GM21529 (cell line): ENCODE data around the gene FUZ.

Experiments
- ATAC-seq: cut with Tn5 transposase; IDR thresholded peaks from one replicate; pipeline ENCODE4 v1.9.1; 2021; ENCODE audit not compliant: unreplicated experiment

The FUZ gene

GRCh38 chr19:49812997-49813861, at the start of gene FUZ:
Gene FUZ, minus strand, starts transcription at chr19:49813292. Its CDS starts 186 bp downstream, at chr19:49813106.
- peak; percentile 51 for ATAC-seq

DNA sequence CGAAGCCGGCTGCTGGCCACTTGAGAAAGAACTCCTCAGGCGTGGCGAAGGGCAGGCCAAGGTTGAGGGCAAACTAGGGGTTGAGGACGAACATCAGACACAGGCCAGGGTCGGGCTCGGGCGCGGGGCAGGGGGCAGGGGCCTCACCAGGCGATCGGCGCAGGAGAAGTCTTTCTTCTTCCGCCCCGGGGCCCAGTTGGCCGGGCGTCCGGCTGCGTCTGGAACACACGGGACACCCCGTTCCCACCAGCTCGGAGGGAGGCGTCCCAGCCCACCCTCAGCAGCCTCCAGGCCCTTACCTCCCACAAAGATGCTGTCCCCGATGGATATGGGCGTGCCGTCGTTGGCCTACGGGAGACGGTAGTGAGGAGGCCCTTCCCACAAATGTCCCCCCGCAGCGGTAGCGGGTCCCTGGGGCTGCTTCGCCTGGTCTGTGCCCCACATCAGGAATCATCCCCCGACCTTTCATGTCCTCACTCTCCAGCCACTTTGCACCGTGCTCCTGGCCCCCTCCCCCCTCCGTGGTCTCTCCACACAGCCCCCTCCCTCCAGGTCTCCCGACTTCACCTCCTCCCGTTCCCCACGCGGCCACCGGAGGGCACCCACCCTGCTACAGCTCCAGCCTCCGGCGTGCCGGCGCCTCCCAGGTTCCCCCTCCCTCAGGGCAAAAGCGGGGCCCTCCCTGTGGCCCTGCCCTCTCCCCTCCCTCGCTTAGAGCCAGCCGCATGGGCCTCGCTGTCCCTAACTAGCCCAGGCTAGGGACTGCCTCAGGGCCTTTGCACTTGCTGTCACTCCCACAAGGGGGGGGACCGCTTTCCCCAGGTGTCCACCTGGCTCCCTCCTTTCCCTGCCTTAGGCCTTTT, 49.5 kb upstream of the FUZ start:
- no peak for ATAC-seq

GRCh38 chr19:49861541-49862378, 48.7 kb upstream of the FUZ start:
- ATAC-seq = no peak

- ATAC-seq = no peak
Observed at GRCh38 chr19:49861107-49861506, 48.0 kb upstream of the FUZ start.

GRCh38 chr19:49860336-49861102, 47.4 kb upstream of the FUZ start:
- ATAC-seq = no peak

GRCh38 chr19:49859682-49860335, 46.7 kb upstream of the FUZ start:
- no peak for ATAC-seq

DNA sequence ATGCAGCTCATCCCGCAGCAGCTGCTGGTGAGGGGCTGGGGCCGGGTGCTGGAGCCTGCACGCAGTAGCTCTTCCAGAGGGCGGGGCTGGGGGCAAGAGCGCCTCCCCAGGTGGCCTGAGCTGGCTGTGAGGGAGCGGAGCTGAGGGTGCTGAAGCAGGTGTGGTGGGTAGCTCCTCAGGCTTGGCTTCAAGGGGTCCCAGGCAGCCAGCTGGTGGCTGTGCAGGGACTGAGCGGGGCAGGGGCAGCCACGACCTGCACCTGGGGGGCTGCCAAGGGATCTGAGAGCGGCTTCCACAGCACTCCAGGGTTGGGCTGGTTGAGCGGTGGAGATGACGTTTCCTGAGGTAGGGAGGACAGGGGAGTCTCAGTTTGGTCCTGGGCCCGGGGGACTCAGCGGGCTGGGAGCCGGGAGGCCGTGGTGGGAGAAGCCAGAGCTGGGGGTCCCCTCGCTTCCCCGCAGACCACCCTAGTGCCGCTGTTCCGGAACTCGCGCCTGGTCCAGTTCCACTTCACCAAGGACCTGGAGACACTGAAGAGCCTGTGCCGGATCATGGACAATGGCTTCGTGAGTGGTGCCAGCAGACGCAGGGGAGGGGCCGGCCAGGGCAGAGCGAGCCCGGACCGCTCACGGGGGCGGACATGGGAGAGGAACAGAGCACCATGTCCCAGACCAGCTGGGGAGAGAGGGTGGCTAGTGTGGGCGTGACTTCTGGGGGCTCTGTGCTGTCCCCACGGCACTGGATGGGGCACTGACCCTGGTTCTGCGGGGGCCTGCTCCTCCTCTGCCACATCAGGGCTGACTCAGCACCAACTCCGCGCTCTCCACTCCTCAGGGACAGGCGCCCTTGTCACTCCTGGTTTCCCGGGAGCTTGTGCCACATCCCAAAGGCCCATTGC, 45.2 kb upstream of the FUZ start:
- no peak for ATAC-seq

GRCh38 chr19:49857838-49858087, 44.7 kb upstream of the FUZ start:
- ATAC-seq = no peak

DNA sequence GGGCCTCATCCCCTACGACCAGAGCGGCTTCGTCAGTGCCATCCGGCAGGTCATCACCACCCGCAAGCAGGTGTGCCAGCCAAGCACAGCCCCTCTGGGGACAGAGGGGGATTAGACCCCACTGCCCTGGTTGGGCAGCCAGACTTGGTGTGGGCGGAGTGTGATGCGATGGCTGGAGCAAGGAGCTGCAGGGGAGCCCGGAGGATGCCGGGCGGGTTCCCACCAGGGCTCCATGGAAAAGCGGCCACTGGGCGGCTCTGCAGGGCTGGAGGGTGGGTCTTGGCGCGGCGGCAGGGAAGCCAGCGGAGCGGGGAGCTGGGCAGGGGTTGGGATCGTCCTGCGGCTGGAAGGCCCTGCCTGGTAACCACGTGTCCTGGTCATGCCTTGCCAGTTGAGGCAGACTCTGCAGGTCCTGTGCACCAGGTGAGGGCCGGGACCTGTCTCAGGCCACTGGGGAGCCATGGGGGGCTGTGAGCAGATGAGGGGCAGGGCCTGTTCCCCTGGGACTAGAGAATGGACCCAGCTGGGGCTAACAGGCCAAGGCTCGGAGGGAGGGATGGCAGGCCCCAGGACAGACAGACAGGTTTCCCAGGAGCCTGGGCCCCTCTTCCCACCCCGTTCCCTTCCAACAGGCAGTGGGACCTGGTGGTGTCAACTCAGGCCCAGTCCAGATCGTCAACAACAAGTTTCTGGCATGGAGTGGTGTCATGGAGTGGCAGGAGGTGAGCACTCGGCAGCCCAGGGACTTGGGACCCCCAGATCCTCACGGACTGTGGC, 44.2 kb upstream of the FUZ start:
- ATAC-seq = no peak

DNA sequence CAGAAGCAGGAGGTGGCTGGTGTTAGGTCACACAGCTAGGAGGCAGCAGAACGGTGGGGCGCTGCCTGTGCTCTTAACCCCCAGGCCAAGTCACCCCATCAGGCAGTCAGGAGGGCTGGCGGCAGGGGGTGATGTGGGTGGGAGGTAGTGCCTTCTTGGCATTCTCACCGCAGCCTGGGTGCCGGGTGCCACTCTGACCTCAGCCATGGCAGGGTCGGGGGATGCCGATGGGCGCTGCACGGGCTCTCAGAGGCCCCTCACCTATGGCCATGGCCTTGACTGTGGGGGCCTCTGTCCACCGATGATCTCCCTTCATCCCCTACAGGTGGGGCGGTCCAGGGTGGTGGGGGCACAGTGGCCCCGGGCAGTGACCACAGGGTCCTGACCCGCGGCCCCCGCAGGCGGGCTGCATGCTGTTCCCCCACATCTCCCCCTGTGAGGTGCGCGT, 43.5 kb upstream of the FUZ start:
- ATAC-seq = no peak

GRCh38 chr19:49855676-49856573, 42.8 kb upstream of the FUZ start:
- no peak for ATAC-seq

- ATAC-seq = no peak
Observed at GRCh38 chr19:49855277-49855675, 42.2 kb upstream of the FUZ start.

- no peak for ATAC-seq
Observed at GRCh38 chr19:49854378-49855263, 41.5 kb upstream of the FUZ start.

DNA sequence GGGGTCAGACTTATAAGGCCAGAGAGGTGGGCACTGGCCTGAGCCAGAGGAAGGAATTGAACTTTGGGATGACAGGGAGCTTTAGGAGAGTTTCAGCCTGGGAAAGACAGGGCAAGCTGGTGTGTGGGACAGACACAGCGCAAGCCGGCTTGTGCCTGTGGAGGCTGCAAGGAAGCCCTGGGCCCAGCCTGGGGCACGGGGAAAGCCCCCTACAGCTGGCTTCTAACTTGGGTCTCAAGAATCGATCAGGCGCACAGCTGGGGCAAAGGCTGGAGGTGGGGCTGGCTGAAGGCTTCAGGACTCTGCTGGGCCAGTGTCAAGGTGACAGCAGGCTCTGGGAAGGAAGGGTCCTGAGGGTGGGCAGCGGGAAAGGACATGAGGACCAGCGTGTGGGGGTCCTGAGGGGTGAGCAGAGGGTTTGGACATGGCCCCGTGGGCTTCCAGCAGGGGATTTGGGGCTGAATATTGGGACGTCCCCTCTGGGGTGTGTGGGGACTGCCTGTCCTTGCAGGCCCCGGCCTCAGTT, 40.8 kb upstream of the FUZ start:
- ATAC-seq = no peak

DNA sequence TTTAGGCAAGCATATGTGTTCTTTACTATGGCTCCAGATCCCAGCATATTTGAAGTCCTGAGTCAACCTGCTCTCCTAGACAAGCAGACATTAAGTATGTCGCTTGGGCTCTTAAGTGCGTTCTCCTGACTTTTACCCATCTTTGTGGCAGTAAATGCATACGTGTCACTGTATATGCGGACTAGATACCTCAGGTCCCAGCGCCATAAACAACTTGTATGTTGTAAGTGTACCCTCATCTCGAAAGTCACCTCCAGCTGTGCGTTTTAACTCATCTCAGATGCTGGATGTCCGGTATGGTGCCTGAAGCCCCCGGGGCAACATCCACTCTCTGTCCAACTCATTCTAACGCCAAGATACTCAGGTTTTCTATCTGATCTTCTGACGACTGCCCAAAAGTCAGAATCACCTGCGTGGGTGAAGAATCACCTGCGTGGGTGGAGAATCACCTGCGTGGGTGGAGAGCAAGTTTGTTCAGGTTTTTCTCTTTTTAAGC, 39.6 kb upstream of the FUZ start:
- no peak for ATAC-seq
